Forelimb muscle (tissue), 1 donor: ENCODE data around the gene GPR137B. TPM values are rescaled to one million over a fixed set of nuclear protein-coding genes. Genes with fewer than 3 reads are reported as not detected.

ENCODE experiments used
- DNase-seq: peaks from one replicate; pipeline ENCODE4 v3.0.0-alpha.2; 2013; ENCODE audit warnings: low read depth
- polyA plus RNA-seq: library from polyadenylated mRNA; unstranded; fragments of 120-200 nt; gene quantifications from one replicate; pipeline ENCODE4 v1.2.1, GENCODE V29; 2013; ENCODE audit not compliant: insufficient read length

GPR137B gene
- polyA plus RNA-seq, 1 donor, result 3.7 TPM

DNA sequence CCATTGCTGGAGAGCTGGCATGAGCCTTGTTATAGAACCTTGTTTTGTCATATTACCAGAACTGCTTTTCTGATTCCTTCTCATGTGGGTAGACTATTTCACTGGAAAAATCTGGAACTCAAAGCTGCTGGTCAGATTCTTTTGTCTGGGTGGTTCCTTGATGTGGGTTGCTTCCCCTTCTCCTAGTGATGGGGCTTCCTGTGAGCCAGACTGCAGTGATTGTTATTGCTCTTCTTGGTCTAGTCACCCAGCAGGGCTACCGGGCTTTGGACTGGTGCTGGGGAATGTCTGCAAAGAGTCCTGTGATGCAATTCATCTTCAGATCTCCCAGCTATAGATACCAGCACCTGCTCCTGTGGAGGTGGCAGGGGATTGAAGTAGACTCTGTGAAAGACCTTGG lies 59.4 kb downstream of the GPR137B start:
- DNase-seq, result no peak

DNA sequence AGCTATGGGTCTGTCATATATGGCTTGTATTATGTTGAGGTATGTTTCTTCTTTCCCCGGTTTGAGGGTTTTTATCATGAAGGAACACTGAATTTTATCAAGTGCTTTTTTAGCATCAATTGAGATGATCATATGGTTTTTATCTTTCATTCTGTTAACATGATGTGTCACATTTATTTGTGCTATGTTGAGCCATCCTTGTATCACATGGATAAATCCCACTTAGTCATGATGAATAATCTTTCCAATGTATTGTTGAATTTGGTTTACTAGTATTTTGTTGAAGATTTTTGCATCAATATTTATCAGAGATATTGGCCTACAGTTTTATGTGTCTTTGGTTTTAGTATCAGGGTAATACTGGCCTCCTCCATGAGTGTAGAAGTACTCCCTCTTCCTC lies 61.7 kb downstream of the GPR137B start:
- DNase-seq, result no peak

DNA sequence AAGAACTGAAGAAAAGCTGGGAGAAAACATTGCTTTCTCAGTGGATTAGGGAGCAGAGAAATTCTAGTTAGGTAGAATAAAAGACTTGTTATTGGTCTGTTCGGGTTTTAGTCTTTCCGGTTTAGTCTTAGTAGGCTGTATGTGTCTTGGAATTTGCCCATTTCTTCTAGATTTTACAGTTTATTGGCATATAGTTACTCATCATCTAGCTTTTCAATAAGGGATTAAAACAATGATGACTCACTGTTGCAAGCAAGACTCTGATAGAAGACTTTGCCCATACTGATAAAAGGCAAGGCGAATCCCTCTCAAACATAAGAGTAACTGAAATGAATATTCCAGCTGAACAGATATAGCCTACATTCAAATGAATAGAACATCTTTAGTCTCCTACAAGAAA lies 62.3 kb downstream of the GPR137B start:
- no peak for DNase-seq

DNA sequence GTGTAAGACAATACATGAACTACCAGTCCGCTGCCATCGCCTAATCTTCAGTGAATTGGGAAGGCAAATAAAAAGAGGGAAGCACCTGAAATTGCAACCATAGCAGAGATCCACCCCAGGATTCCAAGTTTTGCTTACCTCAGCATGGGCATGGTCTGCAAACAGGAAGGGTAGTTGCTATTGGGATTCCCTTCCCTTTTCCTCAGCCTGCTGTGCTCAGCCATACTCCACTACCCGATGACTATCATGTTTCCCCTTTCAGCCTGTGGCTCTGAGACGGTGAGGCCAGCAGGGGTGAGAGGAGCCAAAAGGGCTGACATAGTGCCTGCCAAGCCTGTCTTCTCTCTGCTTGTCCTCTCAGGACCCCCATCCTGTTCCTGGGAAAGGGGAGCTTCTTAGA lies 64.2 kb downstream of the GPR137B start:
- no peak for DNase-seq

DNA sequence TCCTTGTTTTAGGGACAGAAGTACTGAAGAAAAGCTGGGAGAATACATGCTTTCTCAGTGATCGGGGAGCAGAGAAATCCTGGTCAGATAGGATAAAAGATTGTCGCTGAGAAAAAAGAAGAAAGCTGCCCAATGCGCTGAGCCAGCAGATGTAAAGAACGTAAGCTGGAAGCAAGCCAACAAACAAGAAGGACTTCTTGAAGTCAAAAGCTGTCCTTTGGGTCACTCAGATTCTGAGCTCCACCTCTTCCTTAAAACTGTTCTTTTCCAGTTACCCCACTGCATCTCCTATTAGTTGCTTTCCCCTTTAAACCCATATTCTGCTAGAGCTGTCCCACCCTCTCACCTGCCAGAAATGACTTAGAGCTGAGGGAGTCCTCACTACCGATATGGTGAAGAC lies 64.8 kb downstream of the GPR137B start:
- no peak for DNase-seq

DNA sequence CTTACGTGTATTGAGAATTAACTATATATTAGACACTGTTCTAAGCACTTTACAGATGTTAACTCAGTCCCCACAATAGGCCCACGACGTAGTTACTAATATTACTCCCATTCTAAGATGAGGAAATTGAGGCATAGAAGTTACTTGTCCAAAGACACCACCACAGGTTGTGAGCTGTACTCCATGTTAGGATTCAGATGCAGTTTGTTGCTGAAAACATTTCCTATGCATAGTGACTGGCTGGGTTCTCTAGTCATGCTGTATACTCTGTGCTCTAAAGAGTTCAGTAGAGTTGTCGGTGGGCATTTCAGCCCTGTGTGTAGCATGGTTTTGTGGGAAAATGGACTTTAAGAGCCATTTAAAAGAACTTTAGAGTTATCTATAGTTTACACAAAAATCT lies 65.2 kb downstream of the GPR137B start:
- DNase-seq, result no peak

DNA sequence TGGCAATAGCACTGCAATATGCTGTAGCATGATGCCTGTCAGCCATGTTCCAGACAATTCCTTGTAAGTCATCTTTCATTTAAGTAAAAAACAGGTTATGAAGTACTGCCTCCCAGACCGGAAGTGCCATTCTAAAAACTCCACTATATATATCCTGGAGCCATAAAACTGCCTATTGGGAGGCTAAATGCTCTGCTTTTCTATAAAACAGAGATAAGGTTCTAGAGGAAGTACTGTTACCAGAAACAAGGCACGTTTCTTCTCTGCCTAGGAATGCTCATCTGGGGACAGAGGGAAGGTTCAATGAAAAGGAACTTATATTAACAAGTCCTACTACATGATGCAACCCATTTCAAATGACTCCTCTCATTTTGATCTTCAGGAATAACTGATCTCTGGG lies 66.8 kb downstream of the GPR137B start:
- no peak for DNase-seq

DNA sequence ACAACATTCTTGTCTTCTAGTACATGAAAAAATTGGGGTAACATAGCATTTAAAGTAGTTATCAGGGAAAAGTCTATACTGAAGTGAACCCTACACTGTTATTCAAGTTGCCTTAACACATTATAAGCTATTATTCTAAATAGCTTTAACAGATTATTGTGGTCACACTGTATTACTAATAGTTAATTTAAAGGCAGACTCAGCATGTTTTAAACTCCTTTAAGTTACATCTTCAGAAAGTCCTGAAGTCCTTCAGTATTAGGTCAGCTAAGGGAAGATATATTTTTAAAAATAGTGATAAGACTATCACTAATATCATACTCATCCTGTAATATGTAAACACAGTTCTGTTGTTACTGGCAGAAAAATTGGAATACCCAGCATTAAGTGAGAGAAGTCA lies 67.4 kb downstream of the GPR137B start:
- DNase-seq, result no peak

DNA sequence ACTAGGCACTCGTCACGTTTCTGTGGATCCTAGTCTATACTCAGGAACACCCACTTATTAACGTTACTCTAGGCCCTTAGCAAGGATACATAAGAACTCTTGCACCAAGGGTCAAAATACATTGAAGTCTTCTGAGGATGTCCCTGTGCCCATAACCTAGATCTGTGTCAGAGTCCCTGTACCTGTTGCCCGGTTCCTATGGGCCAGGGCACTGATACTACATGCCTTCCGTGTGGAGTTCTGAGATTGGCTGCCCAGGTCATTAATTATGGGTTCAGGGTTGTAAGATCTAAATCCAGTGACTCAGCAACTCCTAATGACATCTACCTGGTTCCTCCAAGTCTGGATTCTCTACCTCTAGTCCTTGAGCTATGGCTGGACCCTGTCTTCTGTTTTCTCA lies 69.5 kb downstream of the GPR137B start:
- no peak for DNase-seq

DNA sequence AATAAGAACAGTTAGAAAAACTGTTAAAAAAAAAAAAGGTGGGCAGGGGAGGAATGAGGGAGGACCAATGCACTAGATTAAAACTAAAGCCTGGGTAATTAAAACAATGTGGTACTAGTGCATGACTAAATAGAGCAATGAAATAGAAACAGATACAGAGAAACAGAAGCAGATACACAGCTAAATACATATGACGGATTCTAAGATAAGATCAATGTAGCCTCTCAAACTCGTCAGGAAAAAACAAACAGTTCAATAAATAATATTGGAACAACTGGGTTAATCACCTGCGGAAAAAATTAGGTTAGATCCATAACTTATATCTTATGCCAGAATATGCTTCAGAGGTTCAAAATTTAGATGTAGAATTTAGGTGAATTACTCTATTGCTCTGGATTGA lies 71.2 kb downstream of the GPR137B start:
- DNase-seq, result no peak

DNA sequence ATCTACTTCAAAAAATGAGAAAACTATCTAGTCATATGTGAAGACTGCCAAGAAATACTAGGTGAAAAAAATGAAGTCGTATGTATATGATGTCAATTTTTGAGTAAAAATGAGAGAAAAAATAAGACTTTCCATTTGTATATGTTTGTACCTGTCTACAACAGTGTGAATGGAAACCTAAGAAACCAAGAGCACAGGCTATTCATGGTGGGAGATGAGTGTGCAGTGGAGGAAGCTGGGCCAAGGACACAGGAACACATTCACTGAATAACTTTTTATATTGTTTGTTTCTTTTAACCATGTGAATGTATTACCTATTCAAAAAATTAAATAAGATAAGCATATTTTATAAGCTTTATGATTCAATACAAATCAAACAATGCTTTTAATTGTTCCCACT lies 72.4 kb downstream of the GPR137B start:
- DNase-seq, result no peak

DNA sequence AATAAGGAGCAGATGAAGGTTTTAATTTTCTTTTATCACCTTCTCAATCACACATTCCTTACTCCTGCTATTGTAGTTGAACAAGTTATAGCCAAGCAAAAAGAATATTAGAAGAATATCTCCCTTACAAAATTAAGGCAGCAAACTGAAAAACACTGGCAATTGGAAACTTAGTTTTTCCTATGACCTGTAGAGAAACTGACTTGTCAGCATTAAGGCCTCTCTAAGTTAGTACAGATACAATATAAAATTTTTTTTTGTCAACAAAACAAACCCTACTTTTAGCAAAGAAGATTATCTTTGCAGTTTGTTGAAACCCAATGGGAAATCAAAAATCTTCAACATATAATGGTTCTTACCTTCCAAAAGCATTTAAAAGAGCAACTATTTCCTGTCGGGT lies 78.1 kb downstream of the GPR137B start:
- no peak for DNase-seq

DNA sequence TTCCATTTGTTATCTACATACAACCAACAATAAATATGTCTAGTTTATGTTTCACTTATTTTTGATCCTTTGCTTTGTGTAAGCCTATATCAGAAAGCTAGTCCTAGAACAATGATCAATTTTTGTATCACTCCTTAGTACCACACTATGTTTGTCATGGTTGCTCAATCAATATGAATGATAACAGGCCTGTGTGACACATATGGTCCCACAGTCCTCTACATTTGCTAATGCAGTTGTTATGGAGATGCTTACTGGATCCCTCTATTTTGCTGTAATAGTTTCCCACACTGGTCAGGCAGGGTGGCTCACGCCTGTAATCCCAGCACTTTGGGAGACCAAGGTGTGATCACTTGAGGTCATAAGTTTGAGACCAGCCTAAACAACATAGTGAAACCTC lies 80.3 kb downstream of the GPR137B start:
- no peak for DNase-seq

DNA sequence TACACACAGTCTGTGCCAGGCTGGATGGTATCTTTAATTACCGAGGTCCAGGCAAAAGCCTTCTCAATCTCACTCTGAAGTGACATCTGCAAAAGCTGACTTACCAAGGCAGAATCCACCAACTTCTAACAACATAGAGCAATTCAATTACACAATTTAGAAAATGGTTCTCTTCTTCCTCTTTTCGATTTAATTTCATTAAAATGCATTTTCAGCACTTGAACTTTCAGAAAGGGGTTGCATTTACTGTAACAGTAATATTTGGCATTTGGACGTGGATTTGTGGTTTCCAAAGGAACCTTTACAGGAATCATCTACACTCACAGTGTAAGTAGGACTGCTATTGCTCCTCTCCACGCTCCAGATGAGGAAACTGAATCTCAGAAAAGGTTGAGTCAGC lies 86.1 kb downstream of the GPR137B start:
- DNase-seq, result no peak

DNA sequence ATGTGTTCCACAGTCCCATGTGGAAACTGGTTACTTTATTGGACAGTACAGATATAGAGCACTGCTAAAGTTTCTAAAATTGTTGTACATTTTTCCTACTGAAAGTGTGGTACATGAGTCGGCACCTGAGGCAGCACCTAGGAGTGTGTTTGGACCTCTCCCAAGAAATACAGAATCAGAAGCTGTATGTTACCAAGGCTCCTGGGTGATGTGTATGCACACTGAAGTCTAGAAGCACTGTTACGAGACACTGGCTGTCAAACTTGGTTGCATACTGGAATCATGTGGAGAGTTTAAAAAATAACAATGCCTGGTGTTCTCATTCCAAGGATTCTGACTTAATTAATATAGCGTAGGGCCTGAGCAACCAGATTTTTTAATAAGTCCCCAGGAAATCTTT lies 92.8 kb downstream of the GPR137B start:
- no peak for DNase-seq

DNA sequence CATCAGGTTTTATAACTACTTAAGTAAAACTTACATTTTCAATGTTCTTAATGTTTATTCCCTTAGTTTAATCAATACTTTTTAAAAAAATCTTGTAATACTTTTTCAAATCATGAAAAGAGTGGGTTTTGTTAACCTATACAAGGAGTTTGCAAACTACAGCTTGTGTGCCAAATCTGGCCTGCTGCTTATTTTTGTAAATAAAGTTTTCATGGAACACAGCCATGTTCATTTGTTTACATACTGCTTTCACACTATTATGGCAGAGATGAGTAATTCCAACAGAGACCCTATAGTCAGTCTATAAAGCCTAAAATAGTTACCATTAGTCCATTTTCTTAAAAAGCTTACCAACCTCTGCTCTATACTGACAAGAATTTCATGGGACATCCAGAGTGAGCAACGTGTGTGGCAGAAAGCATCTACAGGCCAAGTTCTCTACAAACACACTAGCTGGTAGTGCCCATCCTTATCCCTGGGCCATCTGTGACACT lies 96.8 kb downstream of the GPR137B start:
- DNase-seq, result no peak

DNA sequence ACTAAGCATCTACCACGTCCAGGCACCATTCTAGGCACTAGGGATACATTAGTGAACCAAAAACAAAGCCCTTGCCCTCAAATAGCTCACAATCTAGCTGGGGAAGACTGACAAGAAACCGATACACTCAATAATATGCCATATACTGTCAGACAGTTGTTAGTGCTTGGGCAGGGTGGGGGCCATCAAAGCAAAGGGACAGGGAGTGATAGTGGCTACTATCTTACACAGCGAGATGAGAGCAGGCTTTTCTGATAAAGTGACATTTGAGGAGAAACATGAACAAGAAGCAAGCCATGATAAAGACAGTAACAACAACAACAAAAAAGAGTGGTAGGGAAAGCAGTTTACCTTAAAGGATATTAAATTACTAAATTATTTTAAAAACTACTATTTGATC lies 98.3 kb downstream of the GPR137B start:
- no peak for DNase-seq

DNA sequence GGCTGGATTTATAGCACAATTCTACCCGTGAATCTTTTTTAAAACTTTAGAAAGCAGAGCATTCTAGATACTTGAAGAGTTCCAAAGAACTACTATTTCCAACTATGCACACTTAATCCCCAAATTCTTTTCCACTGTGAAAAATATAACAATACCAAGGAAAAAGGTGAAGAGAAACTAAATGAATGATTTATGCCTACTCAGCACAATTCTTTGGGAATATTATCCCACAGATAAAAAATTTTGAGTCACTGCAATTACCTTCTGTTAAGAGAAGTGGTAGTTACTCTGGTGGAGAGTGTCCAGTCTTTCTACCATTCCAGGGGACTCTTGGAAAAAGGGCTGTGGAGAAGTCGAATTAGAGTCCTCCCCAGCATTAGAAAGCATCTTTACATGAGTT lies 100.2 kb downstream of the GPR137B start:
- no peak for DNase-seq

DNA sequence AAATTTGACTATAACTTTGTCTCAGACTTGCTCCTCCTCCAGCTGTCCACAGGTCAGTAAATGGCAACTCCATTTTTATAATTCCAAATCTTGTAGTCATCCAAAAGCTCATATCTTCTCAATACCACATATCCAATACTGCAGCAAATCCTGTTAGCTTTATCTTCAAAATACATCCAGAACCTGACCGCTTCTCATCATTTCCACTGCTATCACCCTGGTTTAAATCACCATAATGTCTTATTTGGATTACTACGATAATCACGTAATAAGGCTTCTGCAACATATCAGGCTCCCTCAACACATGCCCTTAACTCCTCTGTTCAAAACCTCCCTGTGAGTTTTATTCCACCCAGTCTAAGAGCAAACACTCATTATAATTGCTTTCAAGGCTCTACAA lies 104.9 kb downstream of the GPR137B start:
- DNase-seq, result no peak

DNA sequence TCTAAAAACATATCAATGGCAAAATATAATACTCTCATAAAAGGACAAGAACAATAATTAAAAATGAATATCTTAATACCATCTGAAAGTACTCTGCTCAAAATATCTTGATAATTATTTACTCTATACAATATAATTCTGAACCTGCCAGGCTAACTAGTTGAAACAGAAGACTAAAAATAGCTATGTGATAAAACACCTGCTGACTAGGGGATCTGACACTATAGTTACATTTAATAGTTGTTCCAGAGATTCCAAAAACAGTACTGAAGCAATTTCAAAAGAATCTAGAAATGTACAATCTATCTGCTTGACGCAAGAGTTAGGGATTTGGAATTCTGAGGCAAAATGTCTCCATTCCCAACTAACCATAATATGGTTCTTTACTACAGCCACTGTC lies 109.2 kb downstream of the GPR137B start:
- no peak for DNase-seq

DNA sequence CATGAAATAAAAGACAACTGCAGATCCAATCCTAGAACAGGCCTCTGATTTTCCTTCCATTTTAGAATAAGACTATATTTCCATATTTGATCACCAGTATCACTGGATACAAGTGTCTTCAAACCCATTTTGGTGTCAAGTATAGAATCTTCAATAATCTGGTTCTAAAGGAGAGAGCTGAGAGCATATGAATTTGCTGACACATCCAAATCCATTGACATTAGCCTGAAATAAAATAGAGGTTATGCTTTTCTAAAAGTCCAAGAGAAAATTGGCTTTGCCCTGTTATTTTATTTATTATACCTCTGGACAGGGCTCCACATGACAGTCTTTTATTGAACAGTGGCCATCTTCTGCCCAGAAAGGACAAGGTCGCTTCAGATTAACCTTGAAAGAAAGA lies 110.8 kb downstream of the GPR137B start:
- no peak for DNase-seq

DNA sequence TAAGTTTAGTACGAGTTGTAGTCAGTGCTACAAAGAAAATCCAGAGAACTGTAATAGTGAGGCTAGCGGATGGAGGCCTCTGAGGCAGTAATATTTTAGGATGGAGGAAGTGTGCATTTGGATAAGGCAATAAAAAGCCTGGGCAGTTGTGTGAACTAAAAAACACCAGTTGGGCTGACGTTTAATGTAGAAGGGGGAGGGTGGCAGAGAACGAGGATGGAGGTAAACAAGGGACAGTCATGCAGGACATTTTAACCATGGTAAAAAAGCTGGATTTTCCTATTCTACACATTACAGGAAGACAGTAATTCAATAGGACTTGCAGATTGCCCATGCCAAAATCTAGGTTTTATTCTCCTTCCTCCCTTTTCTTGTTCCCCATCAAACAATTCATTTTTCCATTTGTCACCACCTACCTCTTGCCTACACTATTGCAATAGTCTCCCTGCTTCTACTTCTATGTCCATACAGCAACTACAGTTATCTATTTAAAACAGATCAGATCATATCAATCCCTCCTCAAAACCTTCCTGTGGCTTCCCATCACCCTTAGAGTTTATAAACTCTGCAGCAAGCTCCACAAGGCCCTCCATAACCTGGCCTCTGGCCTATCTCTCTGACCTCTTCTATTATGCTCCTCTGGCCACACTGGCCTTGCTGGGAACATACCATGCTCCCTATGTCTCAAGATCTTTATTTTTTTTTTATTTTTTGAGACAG lies 111.7 kb downstream of the GPR137B start:
- DNase-seq, result no peak

DNA sequence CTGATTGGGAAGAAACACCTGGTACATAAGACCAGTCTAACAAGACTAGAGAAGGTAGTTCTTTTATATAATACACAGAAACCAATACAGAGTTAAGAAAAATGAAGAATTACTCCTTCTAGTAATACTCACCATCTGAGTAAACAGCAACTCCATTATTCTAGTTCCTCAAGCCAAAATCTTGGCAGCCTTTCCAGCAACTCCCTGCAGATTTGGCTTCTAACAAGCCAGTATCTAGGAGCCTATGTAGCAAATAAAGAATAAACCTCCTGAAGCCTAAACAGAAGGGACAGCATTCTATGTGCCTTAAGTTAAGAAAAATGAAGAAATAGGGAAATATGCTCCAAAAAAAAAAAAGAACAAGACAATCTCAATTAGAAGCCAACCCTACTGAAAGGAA lies 114.9 kb downstream of the GPR137B start:
- DNase-seq, result no peak

DNA sequence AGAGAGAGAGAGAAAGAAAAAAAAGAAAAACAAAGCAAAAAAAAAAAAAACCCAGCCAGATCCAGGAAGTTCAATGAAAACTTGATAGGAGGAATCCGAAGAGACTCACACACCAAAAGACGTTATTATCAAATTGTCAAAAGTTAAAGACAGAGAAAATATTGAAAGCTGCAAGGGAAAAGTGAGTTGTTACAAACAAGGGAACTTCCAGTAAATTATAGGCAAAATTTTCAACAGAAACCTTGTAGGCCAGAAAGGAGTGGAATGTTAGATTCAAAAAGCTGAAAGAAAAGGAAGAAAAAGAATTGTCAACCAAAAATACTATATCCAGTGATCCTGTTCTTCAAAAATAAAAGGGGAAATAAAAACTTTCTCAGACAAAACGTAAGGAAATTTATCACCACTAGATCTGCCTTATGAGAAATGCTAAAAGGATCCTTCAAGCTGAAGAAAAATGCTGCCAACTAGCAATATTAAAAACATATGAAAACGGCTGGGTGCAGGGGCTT lies 115.8 kb downstream of the GPR137B start:
- no peak for DNase-seq
